GM19463 (cell line): ENCODE data around the gene PEX10.

ENCODE experiments used
- ATAC-seq: cut with Tn5 transposase; IDR thresholded peaks from one replicate; pipeline ENCODE4 v1.9.1; 2021; ENCODE audit warnings: mild to moderate bottlenecking, moderate library complexity; ENCODE audit not compliant: unreplicated experiment

Gene PEX10

DNA sequence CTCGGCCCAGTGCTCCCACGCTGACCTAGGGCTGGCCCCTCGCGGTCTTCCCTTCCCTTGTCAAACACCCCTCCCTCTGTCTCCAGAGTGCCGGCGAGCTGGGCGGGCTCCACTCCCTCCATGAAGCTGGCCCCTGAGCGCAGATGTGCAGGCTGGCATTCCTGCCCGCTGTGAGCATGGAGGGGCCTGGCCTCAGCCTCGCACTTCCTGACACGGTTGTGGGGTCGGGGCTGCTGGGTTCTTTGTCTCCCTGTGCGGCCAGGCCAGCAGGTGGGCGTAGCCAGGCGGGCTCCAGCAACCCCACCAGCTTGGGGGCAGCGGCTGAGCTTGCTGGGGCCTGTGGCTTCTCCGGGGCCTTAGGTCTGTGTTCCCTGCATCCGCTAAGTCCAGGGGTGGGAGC lies 14.2 kb upstream of the PEX10 start:
- no peak for ATAC-seq

- no peak for ATAC-seq
Measured at GRCh38 chr1:2425892-2426291, 13.5 kb upstream of the PEX10 start.

DNA sequence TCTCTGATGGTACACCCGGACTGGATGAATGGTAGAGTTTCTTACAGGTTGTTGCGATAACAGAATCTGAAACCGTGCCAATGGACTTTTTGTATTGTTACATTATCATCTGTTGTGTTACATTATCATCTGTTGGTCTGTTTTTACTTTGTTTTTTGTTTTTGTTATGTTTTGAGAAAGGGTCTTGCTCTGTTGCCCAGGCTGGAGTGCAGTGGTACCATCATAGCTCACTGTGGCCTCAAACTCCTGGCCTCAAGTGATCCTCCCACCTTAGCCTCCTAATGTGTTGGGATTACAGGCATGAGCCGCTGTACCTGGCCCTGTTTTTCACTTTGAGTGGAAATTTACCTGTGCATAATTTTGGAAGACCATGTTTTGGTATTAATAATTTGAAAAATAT lies 10.2 kb upstream of the PEX10 start:
- ATAC-seq = no peak

GRCh38 chr1:2419416-2419815 lies 7.1 kb upstream of the PEX10 start:
- no peak for ATAC-seq

GRCh38 chr1:2418791-2419320 lies 6.5 kb upstream of the PEX10 start:
- ATAC-seq = no peak

GRCh38 chr1:2417833-2418225 lies 5.5 kb upstream of the PEX10 start:
- ATAC-seq = no peak

GRCh38 chr1:2417083-2417832 lies 4.9 kb upstream of the PEX10 start:
- ATAC-seq = no peak

DNA sequence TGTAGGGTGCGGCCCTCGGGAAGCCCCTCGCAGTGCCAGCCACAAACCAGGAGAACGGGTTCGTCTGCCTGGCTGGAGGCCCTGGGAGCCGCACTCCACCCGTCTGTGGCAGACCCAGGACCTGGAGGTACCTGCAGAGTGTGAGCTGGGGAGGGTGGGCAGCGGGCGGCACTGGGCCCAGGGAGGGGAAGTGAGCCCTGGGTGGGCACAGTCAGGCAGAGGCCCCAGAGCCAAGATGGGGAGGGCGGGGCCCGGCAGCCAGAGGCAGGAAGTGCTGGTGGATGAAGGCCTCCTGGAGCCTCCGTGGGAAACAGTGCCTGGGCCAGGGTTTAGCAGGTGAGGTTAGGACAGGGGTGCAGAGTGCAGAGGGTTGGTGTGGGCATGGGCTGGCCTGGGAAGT lies 4.0 kb upstream of the PEX10 start:
- no peak for ATAC-seq

- ATAC-seq = no peak
Measured at GRCh38 chr1:2415801-2416208, 3.4 kb upstream of the PEX10 start.

GRCh38 chr1:2415337-2415736 lies 3.0 kb upstream of the PEX10 start:
- ATAC-seq = no peak

- ATAC-seq = no peak
Measured at GRCh38 chr1:2414297-2414958, 2.1 kb upstream of the PEX10 start.

DNA sequence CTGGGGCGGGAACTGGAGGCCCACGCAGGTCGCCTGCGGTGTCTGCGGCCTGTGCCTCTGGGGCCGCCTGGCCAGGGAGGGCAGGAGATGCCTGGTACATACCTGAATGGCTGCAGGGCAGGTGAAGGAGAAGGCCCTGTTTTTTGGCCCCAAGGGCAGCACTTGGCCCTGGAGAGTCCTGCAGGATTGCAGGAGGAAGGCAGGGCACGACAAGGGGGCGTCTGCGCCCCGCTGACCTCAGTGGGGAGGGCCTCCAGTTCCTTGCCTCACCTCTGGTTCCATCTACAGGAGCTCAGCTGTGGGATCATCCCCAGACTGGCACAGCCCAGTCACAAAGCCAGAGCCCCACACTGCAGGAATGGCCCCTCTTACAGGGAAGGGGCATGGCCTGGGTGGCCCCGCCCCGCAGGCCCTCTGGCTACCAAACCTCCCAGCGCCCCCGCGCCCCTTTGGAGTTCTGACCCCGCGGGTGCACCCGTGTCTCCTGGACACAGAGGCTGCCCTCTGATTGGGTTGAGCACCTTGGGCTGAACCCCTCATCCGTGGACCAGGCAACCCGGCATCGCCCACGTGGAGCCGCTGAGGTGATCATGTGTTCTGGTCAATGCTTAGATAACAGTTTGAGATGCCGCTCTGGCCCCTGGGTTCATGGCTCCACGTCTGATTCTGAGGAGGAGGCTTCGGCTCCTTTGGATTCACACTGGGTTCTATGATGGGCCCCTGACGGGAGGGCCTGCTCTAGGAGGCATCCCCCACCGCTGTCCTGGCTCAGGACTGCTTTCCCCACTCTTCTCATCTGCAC lies 1.3 kb upstream of the PEX10 start:
- ATAC-seq = no peak

DNA sequence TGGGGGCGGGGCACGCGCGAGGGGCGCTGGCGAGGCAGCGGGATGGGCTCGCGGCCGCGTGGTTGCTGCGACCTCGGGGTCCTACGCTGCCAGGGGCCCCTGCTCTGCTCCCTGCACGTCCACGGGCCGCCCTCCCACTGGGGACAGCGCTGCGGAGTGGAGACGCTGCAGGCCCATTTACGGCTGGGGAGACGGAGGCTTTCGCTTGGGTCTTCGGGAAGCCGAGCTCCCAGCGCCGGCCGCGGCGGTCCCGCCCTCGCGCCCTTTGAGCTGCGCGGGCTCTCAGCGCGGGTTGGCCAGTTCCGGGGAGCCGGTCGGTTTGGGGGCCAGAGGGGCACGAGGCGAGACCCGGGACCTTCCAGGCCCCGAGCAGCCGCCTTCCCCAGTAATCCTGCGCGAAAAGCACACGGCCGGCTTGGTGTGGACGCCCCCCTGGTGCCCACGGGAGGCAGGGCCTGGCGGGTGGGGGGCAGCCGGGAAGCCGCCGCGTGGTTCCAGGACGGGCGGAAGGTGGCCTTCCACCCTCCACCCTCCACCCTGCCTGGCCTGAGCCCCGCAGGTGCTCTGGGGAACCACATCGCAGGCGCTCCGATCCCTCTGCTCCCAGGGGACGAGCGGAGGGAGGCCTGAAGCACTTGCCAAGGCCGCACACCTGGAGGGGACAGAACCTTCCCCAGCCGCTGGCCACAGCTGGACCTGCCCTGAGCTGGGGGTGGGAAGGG lies 570 bp upstream of the PEX10 start:
- ATAC-seq = peak; percentile 19

DNA sequence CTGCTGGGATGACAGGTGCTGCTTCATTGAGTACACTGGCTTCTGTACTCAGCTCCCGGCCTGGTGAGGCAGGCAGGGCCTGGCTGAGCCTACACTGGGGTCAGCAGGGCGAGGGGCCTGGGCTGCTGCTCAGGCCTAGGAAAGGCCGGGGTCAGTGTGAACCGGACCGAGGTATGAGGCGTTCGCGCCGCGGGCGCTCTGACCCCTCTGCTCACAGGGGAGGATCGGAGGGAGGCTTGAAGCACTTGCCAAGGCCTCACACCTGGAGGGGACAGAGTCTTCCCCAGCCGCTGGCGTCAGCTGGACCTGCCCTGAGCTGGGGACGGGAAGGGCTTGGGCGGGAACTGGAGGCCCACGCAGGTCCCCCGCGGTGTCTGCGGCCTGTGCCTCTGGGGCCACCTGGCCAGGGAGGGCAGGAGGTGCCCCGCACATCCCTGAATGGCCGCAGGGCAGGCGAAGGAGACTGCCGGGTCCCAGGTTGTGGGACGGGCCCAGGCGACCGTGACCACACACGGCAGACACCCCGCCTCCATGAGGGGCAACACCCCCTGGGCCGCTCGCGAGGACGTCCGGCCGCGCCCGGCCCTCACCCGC lies 466 bp downstream of the PEX10 start:
- ATAC-seq = peak; percentile 18

DNA sequence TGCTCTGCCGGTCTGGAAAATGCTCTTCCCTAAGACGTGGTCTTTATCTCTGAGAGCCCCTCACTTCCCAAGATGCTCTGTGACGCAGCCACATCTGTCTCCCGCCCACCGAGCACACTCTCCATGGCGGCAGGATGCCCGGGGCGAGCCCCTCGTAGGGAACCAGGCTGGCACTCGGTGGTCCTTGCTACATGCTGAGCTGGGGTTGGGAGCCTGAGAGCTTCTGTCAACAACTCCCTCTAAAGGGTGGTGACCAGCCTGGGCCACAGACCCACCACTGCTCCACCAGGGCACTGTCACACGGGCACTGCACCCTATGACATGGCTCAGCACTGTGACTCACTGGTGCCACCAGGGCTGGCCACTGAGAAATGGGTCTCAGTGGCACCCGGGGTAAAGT lies 2.6 kb downstream of the PEX10 start:
- ATAC-seq = no peak

DNA sequence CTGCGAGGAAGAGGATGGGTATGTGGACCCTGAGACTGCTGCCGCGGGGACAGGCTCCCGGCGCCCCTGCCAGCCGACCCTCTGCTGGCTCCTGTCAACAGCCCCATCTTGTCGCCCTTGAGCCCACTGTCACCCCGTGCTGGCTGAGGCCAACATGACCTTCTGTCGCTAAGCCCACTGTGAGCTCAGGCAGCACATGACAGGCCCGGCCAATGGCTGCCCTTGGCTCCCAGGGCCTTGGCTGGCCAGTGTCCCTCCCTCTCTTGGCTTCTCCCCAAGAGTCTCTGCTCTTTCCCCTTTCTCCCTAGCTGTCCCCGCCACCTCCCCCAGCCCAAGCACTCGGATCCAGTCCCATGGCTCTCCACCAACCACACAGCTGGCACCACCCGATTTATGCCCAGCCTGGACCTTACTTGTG lies 3.5 kb downstream of the PEX10 start:
- ATAC-seq = no peak

DNA sequence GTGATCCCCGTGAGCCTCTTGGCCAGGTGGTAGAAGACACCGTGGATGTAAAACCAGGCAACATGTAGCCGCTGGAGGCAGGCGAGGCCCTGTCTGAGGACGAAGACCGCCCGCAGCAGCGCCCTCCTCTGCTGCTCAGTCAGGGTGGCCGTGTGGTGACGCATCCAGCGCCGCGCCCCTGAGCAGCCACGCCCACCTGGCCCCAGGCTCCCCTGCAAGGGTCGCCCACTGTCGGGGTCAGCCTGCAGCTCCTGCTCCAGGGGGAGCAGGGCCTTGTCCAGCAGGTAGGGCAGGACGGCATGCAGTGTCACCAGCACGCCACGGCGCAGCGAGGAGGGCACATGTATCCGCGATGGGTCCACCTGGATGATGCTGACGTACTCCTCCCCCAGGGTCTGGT lies 3.9 kb downstream of the PEX10 start:
- no peak for ATAC-seq

- no peak for ATAC-seq
Measured at GRCh38 chr1:2407991-2408275, 4.4 kb downstream of the PEX10 start.

GRCh38 chr1:2407166-2407990 lies 5.0 kb downstream of the PEX10 start:
- no peak for ATAC-seq

DNA sequence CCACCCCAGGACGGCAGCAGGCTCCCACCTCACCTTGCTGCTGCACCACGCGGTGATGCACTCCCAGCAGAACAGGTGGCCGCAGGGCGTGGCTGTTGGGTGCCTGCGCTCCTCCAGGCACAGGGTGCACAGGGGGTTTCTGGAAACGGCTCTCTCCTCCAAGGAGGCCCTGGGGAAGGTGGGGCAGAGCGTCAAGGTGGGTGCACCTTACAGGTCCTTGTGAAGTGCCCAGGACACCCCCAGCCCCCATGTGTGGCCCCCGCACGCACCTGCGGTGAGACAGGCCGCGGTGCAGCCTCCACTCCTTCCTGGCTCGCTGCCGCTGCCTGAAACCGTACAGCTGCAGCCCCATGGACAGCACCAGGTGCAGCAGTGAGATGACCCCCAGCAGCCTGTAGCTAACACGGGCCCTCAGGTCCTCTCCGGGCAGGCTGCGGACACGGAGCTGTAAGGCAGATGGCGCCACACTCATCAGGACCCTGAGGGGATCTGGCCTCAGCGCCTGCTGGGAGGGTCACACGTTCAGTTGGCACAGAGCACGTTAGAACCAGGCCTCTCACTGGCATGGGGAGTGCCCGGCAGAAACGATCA lies 5.8 kb downstream of the PEX10 start:
- ATAC-seq = no peak
